ENCODE data around the gene GOLGA6D.
"Not testable (repeated sequence)": the region's sequence is repeated elsewhere in the genome, so short reads cannot be mapped to it uniquely, and the experiment has no call there.

DNA sequence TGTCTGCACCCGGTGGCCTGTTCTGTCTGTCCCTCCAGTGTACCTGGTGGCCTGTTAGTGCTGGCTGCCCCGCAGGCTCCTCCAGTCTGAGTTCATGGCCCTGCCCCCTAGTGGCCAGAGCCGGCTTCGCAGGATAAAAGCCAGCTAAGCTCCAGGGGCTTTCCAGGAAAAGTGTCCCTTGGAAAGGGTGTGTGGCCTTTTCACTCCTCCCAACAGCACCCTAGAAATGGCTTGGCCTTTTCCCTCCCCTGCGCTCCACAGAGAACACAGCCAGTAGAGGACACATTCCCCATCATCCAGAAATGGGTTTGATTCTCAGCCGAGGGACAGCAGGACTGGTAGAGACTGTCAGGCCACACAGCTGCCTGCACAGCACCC, 16.7 kb downstream of the GOLGA6D start:
- TF ChIP-seq CTCF (conservative IDR thresholded peaks at IDR 0.05): peak; percentile 69
- TF ChIP-seq ZFX (IDR thresholded peaks at IDR 0.05): not testable (repeated sequence)

All from C4-2B (cell line).